Globus pallidus (tissue), 1 donor: ENCODE results near the gene ARHGAP12.

Experiments used
- DNase-seq: peaks from one replicate; pipeline ENCODE4 v3.0.0-alpha.2; 2015; ENCODE audit warnings: low spot score

ARHGAP12 gene

DNA sequence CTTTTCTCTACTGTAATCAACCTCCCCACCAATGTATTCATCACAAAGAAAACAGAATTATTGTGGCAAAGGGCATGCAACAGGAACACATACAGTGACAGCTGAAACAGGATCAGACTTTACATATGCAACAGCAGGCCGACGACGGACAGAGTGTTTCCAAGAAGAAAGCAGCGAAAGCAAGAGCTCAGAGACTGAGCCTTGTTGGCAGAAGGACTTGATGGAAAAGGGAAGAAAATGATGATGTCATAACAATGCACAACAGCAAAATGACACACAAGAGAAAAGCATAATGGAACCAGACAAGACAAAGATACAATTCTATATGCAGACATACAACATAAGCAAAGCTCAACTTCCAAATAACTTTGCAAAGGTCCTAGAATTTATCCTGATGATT, 106.5 kb downstream of the ARHGAP12 start:
- no peak for DNase-seq

DNA sequence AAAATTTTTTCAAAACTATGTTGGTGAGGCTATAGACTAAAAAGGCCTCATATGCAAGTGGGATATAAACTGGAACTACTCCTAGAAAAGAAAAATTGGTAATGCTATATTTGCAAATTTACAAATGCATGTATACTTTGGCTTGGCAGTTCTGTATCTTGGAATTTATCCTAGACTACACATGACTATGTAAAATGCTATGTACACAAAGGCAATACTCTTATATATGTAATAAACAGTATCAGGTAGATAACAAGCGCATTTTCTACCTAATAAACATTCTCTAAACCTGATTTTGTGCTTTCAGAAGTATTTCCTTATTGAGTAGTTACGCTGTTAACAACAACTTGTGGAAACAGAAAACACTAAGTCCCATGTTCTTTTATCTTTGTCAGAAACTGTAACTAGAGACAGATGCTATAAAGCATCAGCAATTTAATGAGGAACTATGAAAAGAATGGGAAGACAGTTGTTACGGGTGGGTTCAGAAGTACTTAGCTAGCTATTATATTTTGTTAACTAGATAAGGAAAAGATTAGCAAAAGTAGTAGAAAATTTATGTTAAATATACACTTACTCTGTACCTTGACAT, 107.8 kb downstream of the ARHGAP12 start:
- DNase-seq = no peak

DNA sequence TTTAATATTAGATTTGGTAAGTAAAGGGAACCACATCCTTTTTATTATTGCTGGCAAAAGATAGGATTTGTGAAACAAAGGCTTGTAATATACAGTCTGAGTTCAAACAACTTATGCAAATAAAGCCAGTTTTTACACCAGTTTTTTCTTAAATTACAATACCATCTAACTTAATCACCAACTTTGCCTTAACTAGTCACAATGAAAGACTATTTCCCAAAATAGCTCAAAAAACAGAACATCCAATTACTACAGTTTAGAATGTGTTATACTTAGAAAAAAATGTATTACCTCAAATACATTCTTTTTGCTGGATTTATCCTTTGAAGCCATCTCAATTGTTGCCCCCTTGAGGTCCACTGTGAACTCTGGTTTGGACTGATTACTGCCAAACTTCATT, 108.5 kb downstream of the ARHGAP12 start:
- DNase-seq = no peak

DNA sequence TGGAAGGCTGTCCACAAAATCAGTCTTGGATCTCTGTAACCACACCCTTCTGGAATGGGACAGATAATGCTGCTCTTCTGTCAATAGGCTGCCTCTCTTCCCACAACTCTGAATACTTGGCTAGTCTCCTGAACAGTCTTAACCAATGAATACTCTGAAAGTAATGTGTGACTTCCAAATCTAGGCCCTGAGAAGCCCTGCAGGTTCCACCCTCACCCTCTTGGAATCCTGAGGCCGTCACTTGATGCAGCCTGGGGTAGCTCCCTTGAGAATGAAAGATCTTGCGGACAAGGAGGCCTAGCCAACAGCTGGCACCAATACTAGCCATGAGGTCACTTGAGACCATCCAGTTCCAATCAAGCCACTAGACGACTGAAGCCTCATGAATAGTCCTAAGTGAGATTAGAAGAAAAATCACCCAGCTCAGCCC, 109.2 kb downstream of the ARHGAP12 start:
- peak; percentile 47 for DNase-seq

DNA sequence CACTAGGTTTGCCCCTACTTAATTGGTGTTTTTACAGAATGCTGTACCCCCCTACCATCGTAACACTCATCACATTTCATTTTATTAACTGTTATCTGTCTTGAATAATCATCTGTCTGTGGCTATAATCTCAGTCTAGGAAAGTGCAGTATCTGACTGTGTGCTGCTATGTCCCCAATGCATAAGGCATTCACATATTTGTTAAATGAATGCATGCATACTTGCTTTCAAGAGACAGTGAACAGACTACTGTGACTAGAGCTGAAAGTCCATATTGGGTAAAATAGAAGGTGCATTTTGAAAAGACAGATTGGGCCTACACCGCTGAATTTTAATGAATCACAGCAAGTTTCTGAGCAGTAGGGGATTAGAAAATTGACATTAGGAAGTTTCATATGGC, 112.3 kb downstream of the ARHGAP12 start:
- no peak for DNase-seq

DNA sequence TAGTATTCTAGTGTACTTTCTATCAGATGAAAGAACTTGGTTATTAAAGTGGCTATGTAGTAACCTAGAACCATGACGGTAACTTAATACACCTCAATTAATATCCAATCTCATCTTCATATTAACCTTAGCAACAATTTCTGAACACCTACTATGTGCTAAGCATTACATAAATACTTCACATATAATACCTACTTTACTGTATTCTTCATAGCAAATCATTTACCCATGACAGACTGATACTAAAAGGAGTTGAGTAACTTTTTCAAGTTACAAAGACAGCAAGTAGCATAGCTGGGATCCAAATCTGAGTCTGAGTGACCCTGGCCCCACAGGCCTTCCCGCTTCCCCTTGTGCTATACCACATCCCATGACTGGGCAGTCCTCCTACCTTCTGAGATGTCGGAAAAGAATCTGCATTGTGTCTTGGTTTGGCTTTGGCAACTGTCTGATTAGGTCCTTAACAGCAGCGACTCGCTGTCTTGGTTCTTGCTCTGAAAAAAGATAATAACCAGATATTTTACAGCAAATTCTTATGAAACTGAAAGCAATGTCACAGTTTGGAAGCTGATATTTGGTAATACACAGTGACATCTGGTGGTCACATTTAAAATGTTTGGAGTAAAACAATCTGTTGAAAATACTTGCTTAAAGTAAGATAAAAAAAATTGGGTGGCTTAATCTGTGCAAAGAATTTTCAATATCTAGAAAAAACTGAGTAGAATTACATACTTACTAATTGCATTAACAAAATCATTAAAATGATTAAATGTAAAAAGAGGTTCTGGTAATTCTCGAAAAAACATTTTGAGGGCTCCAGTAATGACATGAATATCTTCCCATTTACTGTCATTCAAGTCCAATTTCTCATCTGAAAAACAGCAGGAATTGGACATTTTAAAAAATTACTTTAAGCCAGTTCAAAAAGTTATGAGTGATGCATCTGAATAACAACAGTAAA, 120.1 kb downstream of the ARHGAP12 start:
- DNase-seq = peak; percentile 71

DNA sequence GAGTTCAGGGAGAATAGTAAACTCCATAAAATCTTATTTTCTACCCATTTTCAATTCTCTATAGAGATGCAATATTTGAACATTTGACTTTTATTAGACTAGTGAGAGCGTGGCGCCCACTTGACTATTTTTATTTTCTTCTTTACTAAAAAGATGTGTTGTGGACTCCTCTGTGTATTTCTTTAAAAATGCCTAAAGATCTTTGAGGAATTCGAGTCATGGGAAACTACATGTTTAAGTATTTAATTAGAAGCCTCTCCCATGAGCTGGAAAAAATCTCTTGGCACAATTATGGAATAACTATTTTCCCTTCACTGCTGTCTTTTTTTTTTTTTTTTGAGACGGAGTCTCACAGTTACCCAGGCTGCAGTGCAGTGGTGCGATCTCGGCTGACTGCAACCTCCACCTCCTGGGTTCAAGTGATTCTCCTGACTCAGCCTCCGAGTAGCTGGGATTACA, 124.2 kb downstream of the ARHGAP12 start:
- DNase-seq = no peak

DNA sequence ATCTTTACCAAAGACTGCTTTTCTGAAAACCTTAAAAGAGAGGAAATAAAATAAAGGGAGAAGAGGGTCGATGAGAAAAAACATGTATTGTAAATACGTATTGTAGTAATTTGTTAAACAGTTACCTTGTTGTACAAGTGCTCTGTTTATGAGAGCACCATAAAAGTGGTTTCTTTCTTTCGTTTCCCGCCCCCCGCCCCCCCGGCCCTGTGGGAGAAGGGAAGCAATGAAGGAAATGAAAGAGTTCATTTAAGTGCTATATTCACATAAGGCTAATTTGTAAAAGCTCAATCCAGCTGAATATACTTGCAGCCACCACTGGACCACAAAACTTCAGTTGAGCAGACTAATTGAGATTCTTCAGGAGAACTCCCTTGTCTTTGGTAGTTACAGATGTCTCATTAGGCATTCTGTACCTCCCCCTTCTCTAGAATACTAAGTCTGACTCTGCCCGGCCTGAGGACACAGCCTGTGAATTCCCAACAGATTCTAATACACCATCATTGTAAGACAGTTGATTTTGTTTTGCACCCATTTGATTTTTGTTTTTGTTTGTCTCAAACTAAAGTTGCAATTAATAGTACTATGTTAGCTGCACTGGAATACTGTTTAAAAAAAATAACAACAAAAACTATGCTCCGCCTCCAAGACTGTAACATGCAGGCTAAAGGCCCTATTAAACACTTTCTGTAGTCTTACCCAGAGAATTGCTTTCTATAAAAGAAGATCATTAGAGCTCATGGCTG, 124.9 kb downstream of the ARHGAP12 start:
- DNase-seq = peak; percentile 64

DNA sequence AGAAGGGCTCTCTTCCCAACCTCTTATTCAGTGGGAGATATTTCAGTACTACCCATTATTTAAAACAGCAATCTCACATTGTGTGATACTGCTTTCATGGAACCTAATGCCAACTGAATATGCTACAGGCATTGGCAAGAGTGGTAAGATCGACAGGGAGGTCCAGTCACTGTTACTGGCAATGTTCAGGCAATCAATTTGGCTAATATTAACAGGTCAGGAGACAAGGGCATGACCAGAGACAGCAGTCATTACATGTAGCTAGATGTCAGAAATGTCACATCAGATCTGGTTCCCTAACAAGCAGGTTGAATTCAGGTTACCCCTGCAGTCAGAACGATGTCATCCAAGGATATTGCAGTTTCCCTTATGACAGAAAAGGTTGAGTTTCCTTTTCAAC, 129.4 kb downstream of the ARHGAP12 start:
- DNase-seq = no peak

DNA sequence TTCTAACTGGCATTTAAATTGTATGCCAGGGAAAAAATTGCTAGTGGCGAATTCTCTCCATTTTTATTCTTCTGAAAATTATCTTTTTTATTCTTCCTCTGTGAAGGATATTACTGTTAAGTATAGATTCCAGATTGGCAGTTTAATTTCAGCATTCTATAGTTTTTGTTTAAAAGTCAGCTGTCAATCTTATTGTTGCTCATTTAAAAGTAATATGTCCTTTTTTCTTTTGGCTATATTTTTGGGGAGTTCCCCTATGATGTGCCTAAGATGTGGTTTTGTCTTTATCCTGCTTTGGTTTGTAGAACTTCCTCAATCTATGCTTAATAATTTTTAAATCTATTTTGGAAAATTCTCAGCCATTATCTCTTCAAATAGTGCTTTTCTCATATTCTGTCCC, 135.9 kb downstream of the ARHGAP12 start:
- no peak for DNase-seq

DNA sequence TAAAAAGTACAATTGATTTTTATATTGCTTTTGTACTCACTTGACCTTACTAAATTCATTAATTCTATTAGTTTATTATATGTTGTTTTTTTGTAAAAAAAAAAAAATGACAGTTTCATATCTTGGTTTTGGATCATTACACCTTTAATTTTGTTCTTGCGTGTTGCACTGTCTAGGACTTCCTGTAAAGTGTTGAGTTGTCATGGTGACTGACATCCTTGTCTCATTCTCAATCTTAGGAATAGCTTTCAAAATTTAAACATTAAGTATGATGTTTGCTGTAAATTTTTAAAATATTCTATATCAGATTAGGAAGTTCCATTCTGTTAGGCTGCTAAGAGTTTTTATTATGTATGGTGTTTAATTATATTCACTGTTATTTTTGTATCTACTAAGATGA, 139.1 kb downstream of the ARHGAP12 start:
- DNase-seq = no peak

DNA sequence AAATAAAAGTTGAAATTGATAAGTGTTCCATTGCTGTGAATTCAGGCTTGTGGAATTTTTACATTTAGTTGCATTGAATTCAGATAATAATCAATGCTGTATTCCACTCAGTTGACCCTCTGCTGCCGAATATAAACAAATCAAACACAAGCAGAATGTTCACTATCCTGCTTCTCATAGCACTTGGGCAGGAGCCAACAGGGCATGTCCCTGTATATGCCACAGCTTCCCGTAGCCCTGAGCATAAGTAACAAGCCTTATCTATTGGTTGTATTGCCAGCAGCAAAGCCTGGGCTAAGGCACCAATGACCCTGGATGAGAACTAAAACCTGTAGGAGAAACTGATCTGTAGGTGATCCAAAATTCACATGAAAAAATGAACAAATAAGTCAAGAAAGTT, 145.9 kb downstream of the ARHGAP12 start:
- no peak for DNase-seq

DNA sequence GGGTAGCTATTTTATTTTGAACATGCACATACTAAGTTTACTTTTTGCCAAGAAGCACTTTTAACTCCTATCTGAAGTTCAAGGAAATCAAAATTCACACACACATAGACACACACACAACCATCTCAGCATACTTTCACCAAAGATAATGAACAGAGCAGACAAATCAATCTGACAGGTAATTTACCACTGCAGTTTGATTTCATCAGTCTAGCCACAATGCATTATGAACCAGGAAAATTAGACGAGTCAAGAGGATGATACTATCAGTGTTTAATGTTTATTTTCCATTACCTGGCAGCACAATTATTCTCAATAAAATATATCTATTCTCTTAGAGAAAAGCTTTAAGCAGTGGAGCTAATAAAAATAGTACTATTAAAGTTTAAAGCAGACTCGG, 147.9 kb downstream of the ARHGAP12 start:
- DNase-seq = no peak

DNA sequence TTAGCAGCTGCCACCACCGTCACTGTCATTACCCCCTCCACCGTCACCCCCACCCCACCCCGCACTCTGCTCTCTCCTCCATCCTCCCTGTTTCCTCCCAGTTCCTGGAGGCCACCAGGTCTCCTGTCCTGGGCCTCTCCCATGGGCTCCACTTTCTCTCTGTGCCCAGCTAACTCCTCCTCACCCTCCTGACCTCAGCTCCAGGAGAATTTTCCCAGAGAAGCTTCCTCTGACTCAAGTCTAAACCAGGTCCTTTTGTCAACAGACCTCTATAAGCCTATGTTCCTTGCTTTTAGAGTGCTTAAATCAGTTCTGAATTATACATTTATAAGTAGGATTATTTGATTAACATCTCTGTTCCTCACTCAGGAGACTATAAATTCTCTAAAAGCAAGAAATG, 150.0 kb downstream of the ARHGAP12 start:
- DNase-seq = no peak

DNA sequence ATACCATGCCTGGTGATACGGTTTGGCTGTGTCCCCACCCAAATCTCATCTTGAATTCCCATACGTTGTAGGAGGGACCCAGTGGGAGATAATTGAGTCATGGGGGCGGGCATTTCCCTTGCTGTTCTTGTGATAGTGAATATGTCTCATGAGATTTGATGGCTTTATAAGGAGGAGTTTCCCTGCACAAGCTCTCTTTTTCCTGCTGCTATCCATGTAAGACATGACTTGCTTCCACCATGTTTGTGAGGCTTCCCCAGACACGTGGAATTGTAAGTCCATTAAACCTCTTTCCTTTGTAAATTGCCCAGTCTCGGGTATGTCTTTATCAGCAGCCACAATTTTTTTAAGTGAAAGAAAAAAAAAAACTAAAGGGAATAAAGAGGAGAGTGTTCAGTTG, 152.5 kb downstream of the ARHGAP12 start:
- DNase-seq = no peak

DNA sequence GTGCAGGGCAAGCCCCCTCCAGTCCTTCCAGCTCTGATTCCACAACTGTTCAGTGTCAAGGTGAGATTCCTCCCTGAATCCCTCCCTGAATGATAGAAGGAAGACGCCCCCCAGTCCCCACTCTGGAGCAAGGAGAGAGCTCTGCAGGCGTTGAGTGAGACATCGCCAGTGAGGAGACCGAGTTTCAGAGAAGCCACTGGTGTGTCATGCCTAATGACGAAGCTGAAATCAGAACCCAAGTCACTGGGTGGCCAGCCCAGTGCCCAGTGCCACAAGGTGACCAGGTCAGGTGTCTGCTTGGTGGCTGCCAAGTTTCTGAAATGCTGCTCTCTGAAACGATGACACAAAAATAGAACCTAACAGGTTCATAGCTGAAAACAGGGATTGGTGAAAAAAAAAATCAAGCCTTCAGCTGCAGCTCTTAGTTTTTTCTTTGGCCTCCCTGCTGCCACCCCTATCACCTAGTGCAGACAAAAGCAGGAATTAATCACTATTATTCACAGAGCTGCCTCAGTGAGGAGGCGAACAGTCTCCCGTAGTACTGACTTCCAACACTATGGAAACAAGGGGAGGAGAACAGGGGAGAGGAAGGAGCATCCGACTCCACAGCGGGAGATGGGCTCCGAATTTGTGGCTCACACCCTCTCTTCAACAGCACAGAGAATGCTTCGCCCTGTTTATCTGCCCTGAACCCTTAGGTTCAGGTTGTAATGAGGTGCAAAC, 153.5 kb downstream of the ARHGAP12 start:
- DNase-seq = no peak

DNA sequence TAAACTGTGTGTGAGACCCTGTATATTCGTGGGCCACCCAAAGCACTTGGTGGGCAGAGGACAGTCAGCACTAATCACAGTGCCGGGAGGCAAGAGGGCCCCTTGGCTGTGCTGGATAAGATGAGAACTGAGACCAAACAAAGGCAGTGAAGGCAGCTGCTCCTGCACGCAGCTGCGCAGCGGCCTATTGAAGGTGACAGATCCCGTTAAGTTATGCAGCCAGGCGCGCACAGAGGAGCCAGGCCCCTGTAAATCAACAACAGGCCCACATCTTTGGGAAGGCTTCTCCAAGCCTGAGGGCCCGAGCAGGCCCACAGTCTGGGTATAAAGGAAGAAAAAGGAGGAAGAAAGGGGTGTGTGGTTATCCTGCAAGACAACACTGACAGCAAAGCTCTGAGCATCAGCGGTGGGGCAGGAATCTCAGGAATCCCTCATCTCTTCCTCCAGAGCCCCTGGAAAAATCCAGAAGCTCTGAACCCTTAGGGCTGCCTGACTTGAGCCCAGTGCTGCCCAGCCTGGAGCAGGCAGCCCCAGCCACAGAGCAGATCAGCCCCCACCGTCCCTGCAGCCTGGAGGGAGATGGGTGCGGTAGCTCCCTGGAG, 154.2 kb downstream of the ARHGAP12 start:
- DNase-seq = no peak

DNA sequence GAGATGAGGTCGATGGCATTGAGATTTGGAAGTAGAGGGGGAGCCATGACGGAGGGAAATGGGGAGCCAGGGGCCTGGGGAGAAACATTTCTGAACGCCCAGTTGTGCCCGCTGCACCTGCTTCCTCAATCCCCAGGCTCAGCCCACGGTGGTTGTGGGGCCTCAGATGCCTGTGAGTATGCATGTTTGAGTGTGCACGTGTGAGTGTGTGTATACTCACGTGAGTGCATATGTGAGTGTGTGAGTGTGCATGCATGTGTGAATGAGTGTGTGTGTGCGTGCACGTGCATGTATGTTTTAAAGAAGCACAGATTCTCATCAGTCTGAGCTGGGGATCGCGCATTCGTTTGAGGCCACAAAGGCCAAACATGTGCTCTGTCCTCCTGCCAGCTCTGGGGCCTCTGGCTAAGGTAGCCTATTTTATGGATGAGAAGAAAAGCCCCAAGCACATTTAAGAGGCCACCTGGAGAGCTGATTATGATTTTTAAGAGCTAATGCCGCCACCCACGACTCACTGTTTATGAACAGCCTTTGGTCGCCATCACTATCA, 154.8 kb downstream of the ARHGAP12 start:
- DNase-seq = no peak

DNA sequence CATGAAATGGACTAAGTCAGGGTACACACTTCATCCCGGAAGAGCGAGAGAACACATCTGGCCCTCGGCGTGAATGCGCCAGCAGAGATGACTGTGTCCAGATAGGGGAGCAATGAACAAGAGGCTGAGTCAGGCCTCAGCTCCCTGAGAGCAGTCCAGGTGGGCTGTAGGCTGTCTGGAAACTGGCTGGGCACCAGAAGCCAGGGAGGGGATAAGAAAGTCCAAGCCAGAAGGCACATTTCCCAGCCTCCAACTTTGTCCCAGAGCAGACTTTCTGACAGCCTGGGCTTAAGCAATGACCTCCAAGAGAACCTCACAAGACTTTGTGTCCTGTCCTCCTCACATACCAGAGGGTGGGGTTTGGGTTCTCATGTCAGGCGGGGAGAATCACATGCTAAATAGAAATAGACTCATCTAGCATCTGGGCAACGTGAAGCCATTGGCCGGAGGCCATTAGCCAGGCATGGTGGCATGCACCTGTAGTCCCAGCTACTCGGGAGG, 157.2 kb downstream of the ARHGAP12 start:
- DNase-seq = no peak

DNA sequence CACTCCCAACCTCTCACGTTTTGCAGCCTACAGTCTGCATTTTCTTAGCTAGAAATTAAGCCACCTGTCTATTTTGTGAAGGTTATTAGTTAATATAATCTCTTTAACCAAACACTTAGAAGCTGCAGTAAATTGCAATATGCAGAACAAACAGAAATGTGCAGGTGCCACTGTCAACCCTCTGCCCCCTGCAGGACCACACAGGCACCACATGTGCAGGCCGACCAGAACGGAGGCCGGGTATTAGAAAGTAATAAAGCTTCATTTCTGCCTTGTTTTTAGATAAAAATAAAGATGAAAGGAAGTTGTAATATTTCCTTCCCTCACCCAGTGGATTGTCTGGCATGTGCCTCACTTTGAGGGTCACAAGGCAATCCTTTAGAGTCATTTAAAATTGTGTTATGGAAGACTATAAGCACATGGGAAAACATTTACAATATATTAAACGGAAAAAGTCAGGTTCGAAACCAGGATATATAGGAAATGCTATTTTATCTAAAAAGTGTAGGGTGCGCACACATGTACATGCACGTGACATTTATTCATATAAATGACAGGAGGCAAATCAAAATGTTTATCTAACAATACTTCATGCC, 158.2 kb downstream of the ARHGAP12 start:
- peak; percentile 27 for DNase-seq

DNA sequence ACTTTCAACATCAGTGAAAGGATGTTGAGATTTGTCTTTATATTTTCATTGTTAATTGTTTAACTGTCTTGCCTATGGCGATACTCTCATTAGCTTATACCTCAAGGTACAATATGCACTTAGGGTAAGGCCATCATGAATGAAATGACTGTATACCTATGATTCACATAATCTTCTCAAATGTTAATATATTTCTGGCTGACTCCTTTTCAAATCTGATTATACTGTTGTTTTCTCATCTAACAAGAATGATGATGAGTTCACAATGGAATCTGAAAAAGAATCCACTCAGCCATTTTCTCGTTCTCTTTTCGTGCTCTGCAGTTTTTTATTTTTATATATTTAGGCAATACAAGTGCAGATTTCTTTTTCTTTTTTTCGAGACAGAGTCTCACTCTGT, 159.1 kb downstream of the ARHGAP12 start:
- DNase-seq = no peak
